Upper lobe of left lung (tissue), 4 donors: ENCODE results near the gene HSPB8.

Source experiments
- EP300 ChIP-seq, 4 donors: sonication (generic); formaldehyde crosslinking; IDR thresholded peaks; one replicate each; pipeline ENCODE4 v1.5.1; 2017; ENCODE audit warnings: antibody characterized with exemption in 4 of 4, control low read depth in 2 of 4
- POLR2A ChIP-seq, 4 donors: fragments of 450-650 bp; IDR thresholded peaks; one replicate each; pipeline ENCODE4 v1.5.1; 2016 to 2017; ENCODE audit warnings: antibody characterized with exemption in 4 of 4, mild to moderate bottlenecking in 2 of 4
- TF ChIP-seq, protein P1 (sequence below), 6 experiments: fragments of 450-650 bp in 4 of 6; fragments of 200-600 bp in 2 of 6; sonication (generic) in 2 of 6; IDR thresholded peaks; one replicate each; pipeline ENCODE4 v1.5.1; 2016 to 2019; ENCODE audit warnings: antibody characterized with exemption in 6 of 6

DNA sequence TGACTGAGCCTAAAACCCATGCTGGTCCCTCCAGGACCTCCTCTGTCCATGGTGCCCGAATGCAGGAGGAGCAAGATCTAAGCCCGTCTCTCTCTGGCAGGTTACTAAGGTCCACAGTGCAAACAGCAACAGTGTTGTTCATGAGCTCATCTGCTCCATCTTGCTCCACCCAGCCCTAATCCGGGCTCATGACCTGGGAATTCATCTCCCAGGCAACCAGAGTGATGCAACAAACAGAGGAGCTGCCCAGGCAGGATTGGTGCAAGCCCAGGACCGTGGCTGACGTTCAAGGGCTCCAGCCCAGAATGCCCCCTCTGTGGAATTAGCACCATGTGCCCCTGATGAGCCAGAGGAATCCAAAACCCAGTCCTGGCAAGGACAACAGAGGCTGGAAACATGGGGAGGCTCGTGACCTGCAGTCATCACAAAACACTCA lies 29.9 kb downstream of the HSPB8 start:
- TF ChIP-seq, protein P1, sequence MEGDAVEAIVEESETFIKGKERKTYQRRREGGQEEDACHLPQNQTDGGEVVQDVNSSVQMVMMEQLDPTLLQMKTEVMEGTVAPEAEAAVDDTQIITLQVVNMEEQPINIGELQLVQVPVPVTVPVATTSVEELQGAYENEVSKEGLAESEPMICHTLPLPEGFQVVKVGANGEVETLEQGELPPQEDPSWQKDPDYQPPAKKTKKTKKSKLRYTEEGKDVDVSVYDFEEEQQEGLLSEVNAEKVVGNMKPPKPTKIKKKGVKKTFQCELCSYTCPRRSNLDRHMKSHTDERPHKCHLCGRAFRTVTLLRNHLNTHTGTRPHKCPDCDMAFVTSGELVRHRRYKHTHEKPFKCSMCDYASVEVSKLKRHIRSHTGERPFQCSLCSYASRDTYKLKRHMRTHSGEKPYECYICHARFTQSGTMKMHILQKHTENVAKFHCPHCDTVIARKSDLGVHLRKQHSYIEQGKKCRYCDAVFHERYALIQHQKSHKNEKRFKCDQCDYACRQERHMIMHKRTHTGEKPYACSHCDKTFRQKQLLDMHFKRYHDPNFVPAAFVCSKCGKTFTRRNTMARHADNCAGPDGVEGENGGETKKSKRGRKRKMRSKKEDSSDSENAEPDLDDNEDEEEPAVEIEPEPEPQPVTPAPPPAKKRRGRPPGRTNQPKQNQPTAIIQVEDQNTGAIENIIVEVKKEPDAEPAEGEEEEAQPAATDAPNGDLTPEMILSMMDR (IDR thresholded peaks at IDR 0.05), result no peak
- TF ChIP-seq POLR2A (IDR thresholded peaks at IDR 0.05), result no peak
- TF ChIP-seq EP300 (IDR thresholded peaks at IDR 0.05), result no peak
